Measurements from ENCODE around the gene FAM185A.

DNA sequence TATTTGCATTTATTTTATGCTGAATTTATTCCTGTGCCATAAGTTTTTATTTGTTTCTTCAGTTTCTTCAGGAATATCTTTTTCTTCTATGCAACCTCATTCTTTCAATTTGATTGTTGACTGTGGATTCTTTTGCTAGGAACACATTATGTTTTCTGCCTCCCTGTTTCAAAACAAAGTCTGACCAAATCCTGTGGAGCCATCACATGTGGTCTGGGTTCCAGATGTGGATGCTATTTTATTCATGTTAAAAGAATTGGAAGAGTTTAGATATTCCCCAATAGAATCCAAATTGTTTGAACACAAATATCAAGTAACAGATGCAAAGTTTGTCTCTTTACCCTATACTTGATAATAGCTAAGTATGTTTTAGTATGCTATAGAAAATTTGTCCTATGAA, 107.2 kb downstream of the FAM185A start:
- TF ChIP-seq, protein P1, sequence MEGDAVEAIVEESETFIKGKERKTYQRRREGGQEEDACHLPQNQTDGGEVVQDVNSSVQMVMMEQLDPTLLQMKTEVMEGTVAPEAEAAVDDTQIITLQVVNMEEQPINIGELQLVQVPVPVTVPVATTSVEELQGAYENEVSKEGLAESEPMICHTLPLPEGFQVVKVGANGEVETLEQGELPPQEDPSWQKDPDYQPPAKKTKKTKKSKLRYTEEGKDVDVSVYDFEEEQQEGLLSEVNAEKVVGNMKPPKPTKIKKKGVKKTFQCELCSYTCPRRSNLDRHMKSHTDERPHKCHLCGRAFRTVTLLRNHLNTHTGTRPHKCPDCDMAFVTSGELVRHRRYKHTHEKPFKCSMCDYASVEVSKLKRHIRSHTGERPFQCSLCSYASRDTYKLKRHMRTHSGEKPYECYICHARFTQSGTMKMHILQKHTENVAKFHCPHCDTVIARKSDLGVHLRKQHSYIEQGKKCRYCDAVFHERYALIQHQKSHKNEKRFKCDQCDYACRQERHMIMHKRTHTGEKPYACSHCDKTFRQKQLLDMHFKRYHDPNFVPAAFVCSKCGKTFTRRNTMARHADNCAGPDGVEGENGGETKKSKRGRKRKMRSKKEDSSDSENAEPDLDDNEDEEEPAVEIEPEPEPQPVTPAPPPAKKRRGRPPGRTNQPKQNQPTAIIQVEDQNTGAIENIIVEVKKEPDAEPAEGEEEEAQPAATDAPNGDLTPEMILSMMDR (conservative IDR thresholded peaks at IDR 0.05 in 1 of 2, IDR thresholded peaks at IDR 0.05 in 1 of 2; ENCODE audit: extremely low read depth in 1 of 2, insufficient read depth in 1 of 2, low read depth in 1 of 2, low read length in 2 of 2), result no peak
- no peak for TF ChIP-seq EZH2 (IDR thresholded peaks at IDR 0.05; ENCODE audit: borderline replicate concordance, low read length)
